Activated CD8-positive, alpha-beta memory T cell treated with anti-CD3 and anti-CD28 coated beads, Interleukin-2, amount 10 ng/mL, durations not matched to agents 7 days and 5 days (primary cell): ENCODE data around the gene CBX1. TPM values are rescaled to one million over a fixed set of nuclear protein-coding genes. Genes with fewer than 3 reads are reported as not detected.
A peak's percentile ranks its signal among the peaks of the same experiment; 100 is the strongest.

Source experiments
- ATAC-seq: fragments of 150-1000 bp; cut with Tn5 transposase; one replicate; pipeline ENCODE4 v1.10.0; 2021; ENCODE audit warnings: moderate library complexity
- CTCF ChIA-PET: fragments of 350-600 bp; sonication (Branson Sonifier 250); formaldehyde crosslinking; loops from one replicate; lab custom pipeline; 2021; ENCODE audit warnings: antibody characterized with exemption; lab: Charles Lee
- DNase-seq: peaks from one replicate; pipeline ENCODE4 v3.0.0-alpha.2; 2020
- H3K27ac Mint-ChIP-seq: one replicate; pipeline ENCODE4 v1.8.0; 2021; ENCODE audit warnings: mild to moderate bottlenecking, mixed read lengths
- H3K27me3 Mint-ChIP-seq: one replicate; pipeline ENCODE4 v1.8.0; 2021; ENCODE audit warnings: mixed read lengths
- H3K36me3 Mint-ChIP-seq: one replicate; pipeline ENCODE4 v1.8.0; 2021; ENCODE audit warnings: mild to moderate bottlenecking, mixed read lengths
- H3K4me1 Mint-ChIP-seq: one replicate; pipeline ENCODE4 v1.8.0; 2021; ENCODE audit warnings: mixed read lengths
- H3K4me3 Mint-ChIP-seq: one replicate; pipeline ENCODE4 v1.8.0; 2021; ENCODE audit warnings: mild to moderate bottlenecking, moderate library complexity, mixed read lengths
- H3K9me3 Mint-ChIP-seq: one replicate; pipeline ENCODE4 v1.8.0; 2022; ENCODE audit warnings: low read depth, mixed read lengths
- total RNA-seq, 2 experiments: library from RNA; stranded (reverse); gene quantifications; one replicate each; pipeline ENCODE4 v1.2.3, GENCODE V29; 2021

CBX1 gene
- total RNA-seq, 2 experiments from 2014 or later, result 46.3 to 47.8 TPM

- ATAC-seq (no peak), DNase-seq (no peak)
- CTCF ChIA-PET, result interaction anchor here (1.2 to 2.7 kb wide), 5 partner anchors 15 to 28 kb away, joined by 3 to 13 read pairs (median 4); no protein-coding TSS in a partner anchor
- H3K9me3 Mint-ChIP-seq, result no peaks in the 10 kb centered on the region
- H3K36me3 Mint-ChIP-seq, result peaks cover 54% of the 10 kb centered on the region
- peak overlapping the region; percentile 20 for H3K27ac Mint-ChIP-seq
- no peaks in the 10 kb centered on the region for H3K27me3 Mint-ChIP-seq
- H3K4me3 Mint-ChIP-seq, result no peak overlapping the region
- peaks cover 65% of the 10 kb centered on the region for H3K4me1 Mint-ChIP-seq
These were observed 48.1 kb downstream of the CBX1 start for GRCh38 chr17:48052956-48053757.

- CTCF ChIA-PET, result interaction anchor here (1.2 to 10.7 kb wide), 5 partner anchors 16 to 27 kb away, joined by 4 to 99 read pairs (median 5); no protein-coding TSS in a partner anchor
- DNase-seq, result no peak
- Mint-ChIP-seq H3K4me1 (peaks cover 68% of the 10 kb centered on the region), H3K9me3 (no peaks in the 10 kb centered on the region), H3K36me3 (peaks cover 44% of the 10 kb centered on the region), H3K4me3 (no peak overlapping the region), H3K27ac (peak overlapping the region; percentile 62), H3K27me3 (no peaks in the 10 kb centered on the region)
- ATAC-seq, result no peak
These were observed 49.4 kb downstream of the CBX1 start for GRCh38 chr17:48051706-48052486.

- peaks cover 70% of the 10 kb centered on the region for H3K4me1 Mint-ChIP-seq
- CTCF ChIA-PET, result interaction anchor here (10.7 kb wide), 1 partner anchor 23 kb away, joined by 99 read pairs; no protein-coding TSS in a partner anchor
- no peaks in the 10 kb centered on the region for H3K27me3 Mint-ChIP-seq
- no peaks in the 10 kb centered on the region for H3K9me3 Mint-ChIP-seq
- DNase-seq (no peak), ATAC-seq (no peak)
- H3K36me3 Mint-ChIP-seq, result peaks cover 41% of the 10 kb centered on the region
- no peak overlapping the region for H3K4me3 Mint-ChIP-seq
- peak overlapping the region; percentile 62 for H3K27ac Mint-ChIP-seq
These were observed 50.0 kb downstream of the CBX1 start for GRCh38 chr17:48051283-48051682.

- Mint-ChIP-seq H3K4me1 (peaks cover 61% of the 10 kb centered on the region), H3K9me3 (no peaks in the 10 kb centered on the region), H3K4me3 (peak overlapping the region; percentile 98), H3K36me3 (peaks cover 29% of the 10 kb centered on the region), H3K27ac (peak overlapping the region; percentile 96), H3K27me3 (no peaks in the 10 kb centered on the region)
- CTCF ChIA-PET, result interaction anchor here (0.8 to 10.7 kb wide), 18 partner anchors 10 to 99 kb away, joined by 3 to 99 read pairs (median 8); partner anchors contain the start of genes CBX1, CDK5RAP3 and COPZ2
- ATAC-seq (peak; percentile 48), DNase-seq (peak; percentile 79)
These were observed 52.7 kb downstream of the CBX1 start for GRCh38 chr17:48048384-48049126.

- CTCF ChIA-PET, result interaction anchor here (0.8 to 10.7 kb wide), 19 partner anchors 10 to 101 kb away, joined by 3 to 99 read pairs (median 7); partner anchors contain the start of genes CBX1, CDK5RAP3 and COPZ2
- Mint-ChIP-seq H3K9me3 (no peaks in the 10 kb centered on the region), H3K4me1 (peaks cover 60% of the 10 kb centered on the region), H3K36me3 (peaks cover 26% of the 10 kb centered on the region), H3K27me3 (no peaks in the 10 kb centered on the region), H3K27ac (peak within 1 kb of the TSS; percentile 96), H3K4me3 (peak within 1 kb of the TSS; percentile 98)
- peak; percentile 95 for ATAC-seq
- DNase-seq, result peak; percentile 100
These were observed 53.4 kb downstream of the CBX1 start, which contains the start of gene NFE2L1 for GRCh38 chr17:48047741-48048383. NFE2L1 (plus strand) TSS chr17:48048359; CDS start chr17:48051119, 2,760 bp downstream.

GRCh38 chr17:48047113-48047740, 54.1 kb downstream of the CBX1 start:
- CTCF ChIA-PET, result interaction anchor here (0.9 to 10.7 kb wide), 14 partner anchors 11 to 100 kb away, joined by 3 to 99 read pairs (median 12); partner anchors contain the start of genes CBX1, CDK5RAP3 and COPZ2
- peaks cover 54% of the 10 kb centered on the region for H3K4me1 Mint-ChIP-seq
- peak overlapping the region; percentile 98 for H3K4me3 Mint-ChIP-seq
- no peak for DNase-seq
- ATAC-seq, result no peak
- H3K27ac Mint-ChIP-seq, result peak overlapping the region; percentile 96
- no peaks in the 10 kb centered on the region for H3K9me3 Mint-ChIP-seq
- peaks cover 22% of the 10 kb centered on the region for H3K36me3 Mint-ChIP-seq
- H3K27me3 Mint-ChIP-seq, result no peaks in the 10 kb centered on the region

- Mint-ChIP-seq H3K27ac (peak overlapping the region; percentile 96), H3K4me3 (peak overlapping the region; percentile 98), H3K27me3 (no peaks in the 10 kb centered on the region), H3K4me1 (peaks cover 46% of the 10 kb centered on the region), H3K36me3 (peaks cover 15% of the 10 kb centered on the region), H3K9me3 (no peaks in the 10 kb centered on the region)
- DNase-seq (no peak), ATAC-seq (no peak)
- CTCF ChIA-PET, result interaction anchor here (1.3 to 10.7 kb wide), 6 partner anchors 10 to 51 kb away, joined by 3 to 99 read pairs (median 18); partner anchors contain the start of gene COPZ2
These were observed 55.0 kb downstream of the CBX1 start for GRCh38 chr17:48046296-48046695.

GRCh38 chr17:48045316-48046001, 55.8 kb downstream of the CBX1 start:
- Mint-ChIP-seq H3K36me3 (peaks cover 6% of the 10 kb centered on the region), H3K27ac (no peak overlapping the region), H3K27me3 (no peaks in the 10 kb centered on the region), H3K9me3 (no peaks in the 10 kb centered on the region), H3K4me1 (peaks cover 37% of the 10 kb centered on the region), H3K4me3 (no peak overlapping the region)
- CTCF ChIA-PET, result interaction anchor here (1.3 to 10.7 kb wide), 5 partner anchors 9 to 52 kb away, joined by 3 to 99 read pairs (median 6); partner anchors contain the start of gene COPZ2
- ATAC-seq (no peak), DNase-seq (no peak)

- ATAC-seq, result no peak
- Mint-ChIP-seq H3K27ac (no peak overlapping the region), H3K27me3 (no peaks in the 10 kb centered on the region), H3K4me1 (peaks cover 31% of the 10 kb centered on the region), H3K36me3 (peaks cover 2% of the 10 kb centered on the region), H3K9me3 (no peaks in the 10 kb centered on the region), H3K4me3 (no peak overlapping the region)
- DNase-seq, result no peak
- CTCF ChIA-PET, result interaction anchor here (0.6 to 10.7 kb wide), 9 partner anchors 10 to 214 kb away, joined by 3 to 99 read pairs (median 4); no protein-coding TSS in a partner anchor
These were observed 56.4 kb downstream of the CBX1 start for GRCh38 chr17:48044851-48045250.

- no peak for ATAC-seq
- DNase-seq, result no peak
- peaks cover 30% of the 10 kb centered on the region for H3K4me1 Mint-ChIP-seq
- peaks cover 10% of the 10 kb centered on the region for H3K27me3 Mint-ChIP-seq
- H3K9me3 Mint-ChIP-seq, result no peaks in the 10 kb centered on the region
- CTCF ChIA-PET, result interaction anchor here (0.8 to 10.7 kb wide), 11 partner anchors 8 to 550 kb away, joined by 3 to 99 read pairs (median 4); partner anchors contain the start of genes CBX1 and HOXB5
- H3K27ac Mint-ChIP-seq, result no peak overlapping the region
- H3K36me3 Mint-ChIP-seq, result peaks cover 1% of the 10 kb centered on the region
- H3K4me3 Mint-ChIP-seq, result no peak overlapping the region
These were observed 58.1 kb downstream of the CBX1 start for GRCh38 chr17:48043176-48043575.

- no peak for ATAC-seq
- no peak overlapping the region for H3K27ac Mint-ChIP-seq
- H3K9me3 Mint-ChIP-seq, result no peaks in the 10 kb centered on the region
- DNase-seq, result no peak
- H3K4me3 Mint-ChIP-seq, result peak overlapping the region; percentile 15
- CTCF ChIA-PET, result interaction anchor here (1.3 to 5.7 kb wide), 3 partner anchors 12 to 580 kb away, joined by 3 to 64 read pairs (median 8); no protein-coding TSS in a partner anchor
- H3K27me3 Mint-ChIP-seq, result peaks cover 27% of the 10 kb centered on the region
- no peaks in the 10 kb centered on the region for H3K36me3 Mint-ChIP-seq
- H3K4me1 Mint-ChIP-seq, result peaks cover 21% of the 10 kb centered on the region
These were observed 62.6 kb downstream of the CBX1 start for GRCh38 chr17:48038687-48039086.
